Activated CD4-positive, alpha-beta memory T cell treated with anti-CD3 and anti-CD28 coated beads for 36 hours (primary cell): ENCODE data around the gene DEGS2. TPM values are rescaled to one million over a fixed set of nuclear protein-coding genes. Genes with fewer than 3 reads are reported as not detected.

Experiments used
- CTCF ChIA-PET: fragments of 350-600 bp; sonication (Branson Sonifier 250); formaldehyde crosslinking; loops from one replicate; lab custom pipeline; 2021; ENCODE audit warnings: antibody characterized with exemption, inconsistent platforms; lab: Charles Lee
- POLR2A ChIA-PET: fragments of 350-600 bp; sonication (Branson Sonifier 250); formaldehyde crosslinking; loops from one replicate; lab custom pipeline; 2021; ENCODE audit warnings: antibody characterized with exemption; lab: Charles Lee
- DNase-seq: peaks from one replicate; pipeline ENCODE4 v3.0.0-alpha.2; 2020
- H3K27ac Mint-ChIP-seq: one replicate; pipeline ENCODE4 v1.8.0; 2021; ENCODE audit warnings: mixed read lengths
- H3K27me3 Mint-ChIP-seq: one replicate; pipeline ENCODE4 v1.8.0; 2021; ENCODE audit warnings: mixed read lengths
- H3K36me3 Mint-ChIP-seq: one replicate; pipeline ENCODE4 v1.8.0; 2021; ENCODE audit warnings: mixed read lengths
- H3K4me1 Mint-ChIP-seq: one replicate; pipeline ENCODE4 v1.8.0; 2021; ENCODE audit warnings: low read depth, mixed read lengths
- H3K4me3 Mint-ChIP-seq: one replicate; pipeline ENCODE4 v1.8.0; 2021; ENCODE audit warnings: mild to moderate bottlenecking, mixed read lengths
- H3K9me3 Mint-ChIP-seq: one replicate; pipeline ENCODE4 v1.8.0; 2021; ENCODE audit warnings: mixed read lengths
- intact Hi-C: fragments of 100-400 bp; cut with micrococcal nuclease; formaldehyde crosslinking; loops from one replicate; pipeline ENCODE4 v1.15.1; 2023
- total RNA-seq, 2 experiments: library from RNA; stranded (reverse); gene quantifications; one replicate each; pipeline ENCODE4 v1.2.3, GENCODE V29; 2021

The DEGS2 gene
- total RNA-seq, 2 experiments from 2014 or later = 1.1 to 1.3 TPM

DNA sequence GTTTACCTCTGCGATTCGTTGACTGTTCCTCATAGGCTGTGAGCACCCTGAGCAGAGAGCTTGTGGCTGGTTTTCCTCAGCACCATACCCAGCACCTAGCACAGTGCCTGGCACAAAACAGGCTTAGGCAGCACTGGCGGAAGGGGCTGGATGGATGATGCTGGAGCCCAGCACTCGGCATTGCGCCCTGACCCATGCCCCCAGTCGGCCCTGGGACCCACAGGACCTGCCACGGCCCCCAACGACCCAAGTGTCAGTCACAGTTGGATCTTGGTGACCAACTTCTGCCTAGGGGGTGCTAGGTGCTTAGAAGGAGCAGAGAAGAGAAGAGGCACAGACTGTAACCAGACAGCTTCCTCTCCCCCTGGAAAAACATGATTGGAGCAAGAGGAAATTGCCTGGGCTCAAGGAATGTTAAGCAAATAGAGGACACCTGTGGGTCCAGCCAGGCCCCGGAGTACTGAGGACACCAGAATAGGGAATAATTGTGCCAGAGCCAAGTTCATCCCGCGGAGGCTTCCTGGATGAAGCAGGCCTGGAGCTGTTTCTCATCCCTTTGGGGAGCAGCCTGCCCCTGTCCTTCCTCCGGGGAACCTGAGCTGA, 31.5 kb downstream of the DEGS2 start:
- H3K4me1 Mint-ChIP-seq = peaks cover 4% of the 10 kb centered on the region
- peaks cover 31% of the 10 kb centered on the region for H3K36me3 Mint-ChIP-seq
- CTCF ChIA-PET = no interaction called here
- intact Hi-C loops = no loop called here
- H3K27ac Mint-ChIP-seq = no peak overlapping the region
- no peak overlapping the region for H3K4me3 Mint-ChIP-seq
- POLR2A ChIA-PET = no interaction called here
- no peaks in the 10 kb centered on the region for H3K27me3 Mint-ChIP-seq
- H3K9me3 Mint-ChIP-seq = no peaks in the 10 kb centered on the region
- DNase-seq = no peak

DNA sequence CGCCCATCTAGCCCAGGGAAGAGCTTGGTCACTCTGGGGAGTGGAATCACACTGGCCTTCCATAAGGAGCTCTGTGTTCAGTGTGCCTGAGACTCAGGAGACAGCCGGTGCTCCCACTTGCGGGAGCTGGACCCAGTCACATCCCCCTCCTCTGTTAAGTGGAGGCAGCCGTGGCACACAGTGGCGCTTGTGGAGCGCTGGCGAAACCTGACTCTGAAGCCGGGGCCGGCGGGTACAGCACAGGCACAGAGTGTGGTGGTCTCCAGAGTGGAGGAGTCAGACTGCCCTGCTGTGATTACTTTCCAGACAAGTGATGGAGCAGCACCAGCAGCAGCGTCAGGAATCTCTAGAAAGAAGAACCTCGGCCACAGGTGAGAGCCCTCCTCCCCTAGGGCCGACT, 33.0 kb downstream of the DEGS2 start:
- H3K9me3 Mint-ChIP-seq = no peaks in the 10 kb centered on the region
- DNase-seq = no peak
- H3K36me3 Mint-ChIP-seq = peaks cover 25% of the 10 kb centered on the region
- no peak overlapping the region for H3K4me3 Mint-ChIP-seq
- intact Hi-C loops = no loop called here
- no peaks in the 10 kb centered on the region for H3K27me3 Mint-ChIP-seq
- CTCF ChIA-PET = interaction anchor here (0.6 to 0.9 kb wide), 2 partner anchors 12 to 40 kb away, joined by 3 read pairs; no protein-coding TSS in a partner anchor
- POLR2A ChIA-PET = no interaction called here
- no peak overlapping the region for H3K27ac Mint-ChIP-seq
- peaks cover 3% of the 10 kb centered on the region for H3K4me1 Mint-ChIP-seq

DNA sequence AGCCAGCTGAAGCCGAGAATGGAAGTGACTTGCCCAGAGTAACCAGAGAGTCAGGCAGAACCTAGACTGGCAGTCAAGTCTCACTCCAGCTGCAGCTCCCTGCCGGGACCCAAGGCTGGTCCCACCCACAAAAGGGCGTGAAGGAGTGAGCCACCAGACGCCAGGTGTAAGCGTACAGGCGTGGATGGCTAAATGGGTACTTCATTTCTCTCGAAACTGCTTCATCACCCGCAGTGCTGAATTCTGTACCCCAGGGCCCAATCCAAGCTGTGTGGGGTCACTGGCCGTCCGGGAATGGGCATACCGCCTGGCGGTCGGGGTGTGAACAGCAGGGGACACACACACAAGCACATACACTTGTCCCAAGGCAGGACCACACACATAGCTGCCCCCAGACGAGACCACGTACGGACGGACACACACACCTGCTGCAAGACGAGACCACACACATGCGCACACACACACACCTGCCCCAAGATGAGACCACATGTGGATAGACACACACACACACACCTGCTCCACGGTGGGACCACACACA, 34.8 kb downstream of the DEGS2 start:
- H3K27me3 Mint-ChIP-seq = no peaks in the 10 kb centered on the region
- peak overlapping the region; percentile 65 for H3K27ac Mint-ChIP-seq
- POLR2A ChIA-PET = no interaction called here
- no peak overlapping the region for H3K4me3 Mint-ChIP-seq
- intact Hi-C loops = no loop called here
- peaks cover 15% of the 10 kb centered on the region for H3K36me3 Mint-ChIP-seq
- no peaks in the 10 kb centered on the region for H3K9me3 Mint-ChIP-seq
- CTCF ChIA-PET = interaction anchor here (0.8 kb wide), 1 partner anchor 69 kb away, joined by 3 read pairs; no protein-coding TSS in a partner anchor
- DNase-seq = no peak
- H3K4me1 Mint-ChIP-seq = no peaks in the 10 kb centered on the region

DNA sequence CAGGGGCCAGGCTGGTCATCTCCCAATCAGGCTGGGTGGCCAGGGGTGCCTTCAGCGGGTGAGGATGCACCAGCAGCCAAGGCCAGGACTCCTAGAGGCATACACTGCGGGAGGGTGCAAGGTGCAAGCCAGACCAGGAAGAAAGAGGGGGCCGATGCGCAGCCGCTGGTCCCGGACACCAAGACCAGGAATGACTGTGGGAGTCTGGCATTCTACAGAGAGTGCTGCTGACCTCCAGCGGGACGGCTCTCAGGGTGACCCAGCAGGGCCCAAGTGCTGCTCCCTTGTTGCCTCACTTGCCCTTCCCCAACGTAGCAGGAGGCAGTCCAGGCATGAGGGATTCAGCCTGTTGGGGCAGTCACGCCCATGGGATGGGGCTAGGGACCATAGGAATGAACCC, 35.8 kb downstream of the DEGS2 start:
- H3K9me3 Mint-ChIP-seq = no peaks in the 10 kb centered on the region
- POLR2A ChIA-PET = no interaction called here
- no peak for DNase-seq
- no peak overlapping the region for H3K4me3 Mint-ChIP-seq
- peaks cover 5% of the 10 kb centered on the region for H3K4me1 Mint-ChIP-seq
- H3K27me3 Mint-ChIP-seq = no peaks in the 10 kb centered on the region
- H3K36me3 Mint-ChIP-seq = peaks cover 12% of the 10 kb centered on the region
- CTCF ChIA-PET = interaction anchor here (0.8 kb wide), 1 partner anchor 70 kb away, joined by 3 read pairs; no protein-coding TSS in a partner anchor
- H3K27ac Mint-ChIP-seq = no peak overlapping the region
- intact Hi-C loops = no loop called here

DNA sequence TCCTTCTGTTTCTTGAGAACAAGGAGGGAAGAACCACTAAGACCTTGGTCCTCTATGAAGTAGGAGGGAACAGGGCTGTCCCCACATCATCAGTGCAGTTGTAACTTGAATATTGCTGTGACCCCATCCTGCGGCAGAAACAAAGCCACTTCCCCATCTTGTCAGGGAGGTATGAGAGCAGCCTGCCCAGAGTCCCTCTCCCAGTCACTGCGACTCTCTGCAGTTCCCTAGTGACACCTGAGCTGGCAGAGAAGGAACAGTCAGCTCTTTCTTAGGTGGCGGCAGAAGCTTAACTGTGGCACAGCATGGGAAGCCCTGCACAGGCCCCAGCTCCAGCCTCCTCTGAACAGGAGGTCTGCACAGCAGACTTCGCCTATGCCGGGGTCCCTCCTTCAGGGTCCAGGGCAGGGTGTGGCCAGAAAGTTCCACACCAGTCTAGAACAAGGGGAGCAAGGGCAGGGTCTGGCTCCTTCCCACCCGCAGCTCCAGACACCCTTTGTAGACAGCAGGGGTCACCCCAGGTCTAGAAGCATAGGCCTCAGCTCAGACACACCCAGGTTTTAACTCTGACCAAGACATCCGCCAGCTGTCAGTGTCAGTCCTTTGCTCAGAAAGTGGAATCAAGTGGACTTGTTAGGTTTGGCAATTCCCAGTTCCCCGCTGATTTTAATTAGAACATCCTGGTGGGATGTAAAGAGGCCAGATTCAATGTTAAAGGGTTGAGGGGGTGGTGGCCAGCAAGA, 36.8 kb downstream of the DEGS2 start:
- no peak for DNase-seq
- H3K36me3 Mint-ChIP-seq = peaks cover 11% of the 10 kb centered on the region
- no peaks in the 10 kb centered on the region for H3K27me3 Mint-ChIP-seq
- peaks cover 15% of the 10 kb centered on the region for H3K4me1 Mint-ChIP-seq
- intact Hi-C loops = no loop called here
- no peaks in the 10 kb centered on the region for H3K9me3 Mint-ChIP-seq
- no peak overlapping the region for H3K4me3 Mint-ChIP-seq
- H3K27ac Mint-ChIP-seq = no peak overlapping the region
- POLR2A ChIA-PET = no interaction called here
- CTCF ChIA-PET = interaction anchor here (0.7 to 7.9 kb wide), 2 partner anchors 14 to 141 kb away, joined by 4 to 35 read pairs; no protein-coding TSS in a partner anchor

DNA sequence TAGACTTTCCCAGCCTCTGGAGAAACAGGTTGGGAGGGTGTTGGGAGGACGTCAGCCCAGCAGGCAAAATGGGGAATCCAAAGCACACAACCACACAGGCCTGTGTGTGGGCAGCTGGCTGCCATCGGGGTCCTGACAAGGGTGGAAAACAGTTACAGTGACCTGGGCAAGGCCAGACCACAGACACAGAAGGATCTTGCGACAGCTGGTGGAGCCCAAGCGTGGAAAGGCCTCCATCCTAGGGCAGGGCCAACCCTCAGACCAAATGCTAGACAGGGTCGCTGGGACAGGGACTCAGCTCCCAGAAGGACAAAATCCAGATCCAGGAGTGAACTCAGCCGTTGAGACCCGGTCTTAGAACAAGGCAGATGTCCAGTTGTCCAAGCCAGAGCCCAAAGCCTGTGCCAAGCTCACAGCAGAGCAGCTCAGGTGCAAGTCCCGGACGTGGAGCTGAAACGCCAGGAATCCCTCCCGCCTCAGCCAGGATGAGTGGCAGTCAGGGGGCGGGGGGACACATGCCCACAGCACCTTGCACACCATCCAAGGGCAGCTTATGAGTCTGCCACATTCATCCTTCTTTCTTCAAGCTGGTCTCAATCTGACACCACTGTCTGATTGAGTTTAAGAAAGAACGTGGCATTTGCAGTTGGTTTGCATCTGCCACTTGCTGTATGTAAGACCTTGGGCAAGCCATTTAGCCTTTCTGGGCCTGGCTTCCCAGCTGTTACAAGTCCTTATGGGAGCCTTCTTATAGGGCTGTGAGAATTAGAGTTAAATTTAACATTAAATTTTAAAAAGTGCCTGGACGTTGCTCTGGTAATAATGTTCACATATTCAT, 37.6 kb downstream of the DEGS2 start:
- H3K27ac Mint-ChIP-seq = no peak overlapping the region
- H3K36me3 Mint-ChIP-seq = peaks cover 9% of the 10 kb centered on the region
- ChIA-PET POLR2A (no interaction called here), CTCF (interaction anchor here (0.7 to 7.9 kb wide), 3 partner anchors 13 to 140 kb away, joined by 3 to 35 read pairs (median 4); no protein-coding TSS in a partner anchor)
- no peaks in the 10 kb centered on the region for H3K9me3 Mint-ChIP-seq
- DNase-seq = no peak
- no peak overlapping the region for H3K4me3 Mint-ChIP-seq
- no peaks in the 10 kb centered on the region for H3K27me3 Mint-ChIP-seq
- H3K4me1 Mint-ChIP-seq = peaks cover 15% of the 10 kb centered on the region
- intact Hi-C loops = no loop called here

DNA sequence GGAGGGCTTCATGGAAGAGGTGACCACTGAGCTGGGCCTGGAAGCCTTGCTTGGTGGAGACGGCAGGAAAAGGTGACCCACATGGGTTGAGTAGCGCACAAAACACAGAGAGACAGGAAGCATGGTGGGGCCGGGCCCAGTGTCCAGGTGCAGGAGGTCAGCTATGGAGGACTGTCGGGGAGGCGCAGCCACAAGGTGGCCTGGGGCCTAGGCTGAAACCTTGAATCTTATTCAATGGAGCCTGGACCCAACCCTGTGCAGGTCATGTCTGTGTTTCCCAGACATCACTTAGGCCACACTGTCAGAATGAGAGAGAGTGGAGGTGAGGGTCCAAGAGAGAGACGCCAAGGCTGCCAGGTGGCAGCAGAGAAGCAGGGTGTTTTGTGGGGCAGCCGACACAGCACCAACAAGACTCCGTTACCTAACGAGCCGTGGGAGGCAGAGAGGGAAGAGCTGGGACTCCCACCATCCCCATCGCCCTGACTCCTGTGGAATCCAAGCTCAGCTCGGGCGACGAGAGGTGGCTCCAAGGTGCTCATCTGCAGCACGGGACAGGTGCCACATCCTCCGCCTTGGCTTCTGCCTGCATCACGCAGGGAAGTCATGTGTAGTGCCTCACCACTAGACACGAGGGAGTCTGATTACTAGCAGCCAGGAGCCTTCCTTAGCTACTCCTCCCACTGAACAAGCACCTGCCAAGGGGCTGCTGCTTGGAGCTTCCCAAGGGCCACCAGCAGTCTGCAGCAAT, 38.7 kb downstream of the DEGS2 start:
- Mint-ChIP-seq H3K27me3 (no peaks in the 10 kb centered on the region), H3K9me3 (no peaks in the 10 kb centered on the region), H3K4me3 (no peak overlapping the region), H3K4me1 (peaks cover 18% of the 10 kb centered on the region), H3K27ac (peak overlapping the region; percentile 47), H3K36me3 (peaks cover 14% of the 10 kb centered on the region)
- POLR2A ChIA-PET = no interaction called here
- CTCF ChIA-PET = interaction anchor here (0.9 to 7.9 kb wide), 5 partner anchors 12 to 173 kb away, joined by 3 to 35 read pairs (median 3); no protein-coding TSS in a partner anchor
- intact Hi-C loops = no loop called here
- no peak for DNase-seq

DNA sequence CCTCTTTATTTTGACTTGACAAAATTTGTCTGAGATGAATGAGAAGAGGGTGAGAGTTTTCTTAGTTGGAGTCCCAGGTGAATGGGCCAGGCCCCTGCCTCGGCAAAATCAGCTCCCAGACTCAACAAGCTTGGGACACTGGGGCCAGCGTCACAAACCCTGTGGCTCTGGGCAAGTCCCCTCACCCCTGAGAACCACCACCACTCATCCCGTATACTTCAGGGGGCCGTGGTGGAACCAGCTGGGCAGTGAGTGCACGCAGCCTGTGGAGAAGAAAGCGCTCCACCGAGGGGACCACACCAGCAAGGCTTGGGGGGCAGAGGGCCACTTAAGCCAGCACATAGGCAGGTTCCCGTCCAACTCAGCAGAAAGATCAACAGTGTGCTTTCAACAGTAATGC, 40.2 kb downstream of the DEGS2 start:
- CTCF ChIA-PET = interaction anchor here (0.9 to 7.9 kb wide), 5 partner anchors 11 to 171 kb away, joined by 3 to 35 read pairs (median 3); no protein-coding TSS in a partner anchor
- H3K27ac Mint-ChIP-seq = peak overlapping the region; percentile 77

DNA sequence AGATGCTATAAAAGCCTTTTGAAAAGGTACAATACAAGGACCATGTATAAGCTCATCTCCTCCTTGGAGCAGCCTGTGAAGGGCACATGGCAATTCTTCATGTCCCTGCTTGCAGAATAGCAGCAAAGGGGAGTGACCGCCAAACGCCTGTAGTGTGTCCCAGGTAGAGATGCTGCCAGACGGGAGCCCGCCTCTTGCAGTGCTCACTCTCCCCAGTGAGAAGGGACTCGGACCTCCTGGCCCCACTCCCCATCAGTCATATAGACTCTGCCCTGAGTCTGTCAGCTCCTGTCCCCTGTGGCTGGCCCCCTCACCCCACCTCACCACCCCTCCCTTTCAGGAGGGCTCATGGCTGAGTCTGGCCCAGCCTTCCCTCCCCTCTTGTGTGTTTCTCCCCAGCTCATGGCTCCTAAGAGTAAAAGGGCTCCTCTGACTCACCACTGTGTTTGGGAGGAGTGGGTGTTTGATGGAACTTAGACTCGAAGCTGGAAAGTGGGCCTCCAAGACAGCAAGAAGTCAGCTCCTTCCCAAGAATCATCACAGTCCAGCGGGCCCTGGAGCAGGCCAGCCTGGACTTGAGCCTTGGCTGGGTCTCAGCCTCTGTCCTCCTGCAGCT, 40.9 kb downstream of the DEGS2 start:
- POLR2A ChIA-PET = interaction anchor here (0.5 kb wide), 1 partner anchor 38 kb away, joined by 3 read pairs; no protein-coding TSS in a partner anchor
- CTCF ChIA-PET = interaction anchor here (0.5 to 7.9 kb wide), 4 partner anchors 10 to 168 kb away, joined by 3 to 35 read pairs (median 4); no protein-coding TSS in a partner anchor

More for the DNA sequence above, 40.2 kb downstream of the DEGS2 start:
- no peaks in the 10 kb centered on the region for H3K27me3 Mint-ChIP-seq
- no peak for DNase-seq
- no peak overlapping the region for H3K4me3 Mint-ChIP-seq
- no peaks in the 10 kb centered on the region for H3K9me3 Mint-ChIP-seq
- intact Hi-C loops = no loop called here
- POLR2A ChIA-PET = no interaction called here
- H3K4me1 Mint-ChIP-seq = peaks cover 20% of the 10 kb centered on the region
- peaks cover 6% of the 10 kb centered on the region for H3K36me3 Mint-ChIP-seq

DNA sequence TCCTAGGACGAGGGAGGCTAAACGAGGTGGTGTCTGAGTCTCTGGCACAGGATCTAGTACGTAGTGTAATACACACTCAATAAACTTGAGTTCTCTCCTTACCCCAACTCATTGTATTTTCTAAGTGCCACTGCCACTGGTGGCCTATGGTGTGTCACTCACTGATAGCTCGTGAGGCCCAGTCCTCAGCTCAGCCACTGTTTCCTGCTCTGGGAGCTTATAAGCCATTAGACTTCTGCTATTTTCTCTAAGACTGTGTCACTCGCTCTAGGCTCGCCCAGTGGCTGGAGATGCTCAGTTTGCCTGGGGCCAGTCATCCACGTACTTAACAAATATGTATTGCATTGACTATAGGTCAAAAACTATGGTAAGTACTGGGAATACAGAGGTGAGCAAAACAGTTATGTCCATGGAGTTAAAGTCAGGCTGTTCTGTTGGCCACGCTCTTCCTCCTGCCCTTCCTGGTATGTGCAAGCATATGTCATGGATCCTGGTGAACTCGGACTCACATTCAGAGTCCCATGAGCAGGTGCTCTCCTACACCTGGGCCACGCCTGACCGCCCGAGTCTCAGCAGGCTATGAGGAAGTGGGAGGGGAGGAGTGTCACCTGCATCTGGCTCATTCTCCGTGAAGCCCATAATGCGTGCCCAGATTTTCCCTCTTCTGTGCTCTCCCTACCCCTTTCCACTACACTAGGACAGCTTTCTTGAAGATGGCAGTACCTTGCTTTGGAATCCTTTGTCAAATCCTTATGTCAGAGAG, 41.6 kb downstream of the DEGS2 start:
- H3K4me1 Mint-ChIP-seq = peaks cover 20% of the 10 kb centered on the region
- peaks cover 5% of the 10 kb centered on the region for H3K36me3 Mint-ChIP-seq
- DNase-seq = no peak
- ChIA-PET POLR2A (interaction anchor here (0.5 to 1.2 kb wide), 2 partner anchors 37 to 48 kb away, joined by 3 read pairs; no protein-coding TSS in a partner anchor), CTCF (interaction anchor here (0.9 to 7.9 kb wide), 3 partner anchors 9 to 75 kb away, joined by 3 to 35 read pairs (median 6); no protein-coding TSS in a partner anchor)
- intact Hi-C loops = no loop called here
- peak overlapping the region; percentile 31 for H3K27ac Mint-ChIP-seq
- no peaks in the 10 kb centered on the region for H3K9me3 Mint-ChIP-seq
- H3K27me3 Mint-ChIP-seq = no peaks in the 10 kb centered on the region
- H3K4me3 Mint-ChIP-seq = no peak overlapping the region

More for the DNA sequence above, 40.9 kb downstream of the DEGS2 start:
- Mint-ChIP-seq H3K9me3 (no peaks in the 10 kb centered on the region), H3K36me3 (peaks cover 6% of the 10 kb centered on the region), H3K4me3 (no peak overlapping the region), H3K4me1 (peaks cover 20% of the 10 kb centered on the region), H3K27me3 (no peaks in the 10 kb centered on the region), H3K27ac (peak overlapping the region; percentile 77)
- no peak for DNase-seq
- intact Hi-C loops = no loop called here
